Measurements from ENCODE around the gene SLC35D3.
A peak's percentile ranks its signal among the peaks of the same experiment; 100 is the strongest.
"Not testable (repeated sequence)": the region's sequence is repeated elsewhere in the genome, so short reads cannot be mapped to it uniquely, and the experiment has no call there.

SLC35D3 gene, protein sequence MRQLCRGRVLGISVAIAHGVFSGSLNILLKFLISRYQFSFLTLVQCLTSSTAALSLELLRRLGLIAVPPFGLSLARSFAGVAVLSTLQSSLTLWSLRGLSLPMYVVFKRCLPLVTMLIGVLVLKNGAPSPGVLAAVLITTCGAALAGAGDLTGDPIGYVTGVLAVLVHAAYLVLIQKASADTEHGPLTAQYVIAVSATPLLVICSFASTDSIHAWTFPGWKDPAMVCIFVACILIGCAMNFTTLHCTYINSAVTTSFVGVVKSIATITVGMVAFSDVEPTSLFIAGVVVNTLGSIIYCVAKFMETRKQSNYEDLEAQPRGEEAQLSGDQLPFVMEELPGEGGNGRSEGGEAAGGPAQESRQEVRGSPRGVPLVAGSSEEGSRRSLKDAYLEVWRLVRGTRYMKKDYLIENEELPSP

DNA sequence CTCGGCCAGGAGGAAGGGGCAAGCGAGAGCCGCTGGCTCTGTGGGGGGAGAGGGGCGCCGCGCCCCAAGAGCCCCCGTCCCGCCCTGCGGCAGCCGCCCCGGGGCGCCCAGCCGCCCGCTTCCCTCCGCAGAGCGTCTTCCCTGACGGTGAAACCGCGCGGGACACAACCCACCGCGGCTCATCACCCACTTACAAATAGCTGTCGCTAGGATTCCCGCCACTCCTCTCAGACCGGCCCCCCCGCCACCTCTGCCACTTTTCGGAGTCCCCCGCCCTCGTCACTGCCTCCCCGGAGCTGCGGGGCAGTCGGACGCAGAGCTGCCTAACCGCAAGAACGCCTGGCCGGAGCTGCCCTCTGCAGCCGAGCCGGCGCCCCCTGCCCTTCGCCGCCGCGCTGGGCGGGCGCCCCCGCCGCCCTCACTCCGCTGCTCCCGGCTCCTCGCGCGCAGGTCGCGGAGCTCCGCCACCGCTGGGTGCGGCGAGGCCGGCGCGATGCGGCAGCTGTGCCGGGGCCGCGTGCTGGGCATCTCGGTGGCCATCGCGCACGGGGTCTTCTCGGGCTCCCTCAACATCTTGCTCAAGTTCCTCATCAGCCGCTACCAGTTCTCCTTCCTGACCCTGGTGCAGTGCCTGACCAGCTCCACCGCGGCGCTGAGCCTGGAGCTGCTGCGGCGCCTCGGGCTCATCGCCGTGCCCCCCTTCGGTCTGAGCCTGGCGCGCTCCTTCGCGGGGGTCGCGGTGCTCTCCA lies at the start of gene SLC35D3:
Gene SLC35D3 (plus strand): TSS at position 366 of the 749 bp plus-strand sequence. CDS start 128 bp downstream, at position 494.
- Mint-ChIP-seq H3K9me3 (no peaks in the 10 kb centered on the region), H3K36me3 (peaks cover 1 to 5% of the 10 kb centered on the region in 2 donors), H3K27me3 (peaks cover 46 to 56% of the 10 kb centered on the region in 2 donors), H3K27ac (peak within 1 kb of the TSS; percentile 79), H3K4me3 (peak within 1 kb of the TSS; percentile 88 to 89), H3K4me1 (peaks cover 15 to 39% of the 10 kb centered on the region in 2 donors)
- ATAC-seq (replicated peaks) (peak; percentile 56 to 66), DNase-seq (no peak)

DNA sequence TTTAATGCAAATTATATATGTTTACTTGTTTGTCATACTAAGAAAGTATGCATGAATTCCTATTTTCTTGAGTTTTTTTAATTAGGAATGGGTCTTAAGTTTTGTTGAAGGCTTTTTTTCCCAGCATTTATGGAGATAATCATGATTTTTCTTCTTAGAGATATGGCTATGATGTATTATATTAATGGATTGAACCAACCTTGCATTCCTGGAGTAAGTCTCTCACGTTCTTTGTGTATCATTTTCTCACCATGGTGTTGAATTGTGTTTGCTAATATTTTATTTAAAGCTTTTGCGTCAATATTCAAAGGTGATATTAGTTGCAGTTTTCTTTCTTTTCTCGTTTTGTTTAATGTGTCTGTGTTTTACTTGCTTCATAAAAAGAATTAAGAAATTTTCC lies 48.4 kb upstream of the SLC35D3 start:
- H3K27ac Mint-ChIP-seq, result no peak overlapping the region
- ATAC-seq (replicated peaks) (no peak), DNase-seq (no peak)
- peaks cover 44 to 53% of the 10 kb centered on the region in 2 donors for H3K36me3 Mint-ChIP-seq
- peaks cover 0 to 12% of the 10 kb centered on the region in 2 donors for H3K9me3 Mint-ChIP-seq
- H3K4me3 Mint-ChIP-seq, result no peak overlapping the region
- no peaks in the 10 kb centered on the region for H3K27me3 Mint-ChIP-seq
- no peaks in the 10 kb centered on the region for H3K4me1 Mint-ChIP-seq

DNA sequence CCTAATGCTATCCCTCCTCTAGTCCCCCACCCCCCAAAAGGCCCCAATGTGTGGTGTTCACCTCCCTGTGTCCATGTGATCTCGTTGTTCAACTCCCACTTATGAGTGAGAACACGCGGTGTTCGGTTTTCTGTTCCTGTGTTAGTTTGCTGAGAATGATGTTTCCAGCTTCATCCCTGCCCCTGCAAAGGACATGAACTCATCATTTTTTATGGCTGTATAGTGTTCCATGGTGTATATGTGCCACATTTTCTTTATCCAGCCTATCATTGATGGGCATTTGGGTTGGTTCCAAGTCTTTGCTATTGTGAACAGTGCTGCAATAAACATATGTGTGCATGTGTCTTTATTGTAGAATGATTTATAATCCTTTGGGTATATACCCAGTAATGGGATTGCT lies 45.6 kb upstream of the SLC35D3 start:
- ATAC-seq (replicated peaks); H3K27me3 Mint-ChIP-seq; H3K4me1 Mint-ChIP-seq; H3K27ac Mint-ChIP-seq; H3K4me3 Mint-ChIP-seq; DNase-seq: not testable (repeated sequence)
- Mint-ChIP-seq H3K9me3 (peaks cover 0 to 12% of the 10 kb centered on the region in 2 donors), H3K36me3 (peaks cover 49 to 53% of the 10 kb centered on the region in 2 donors)

DNA sequence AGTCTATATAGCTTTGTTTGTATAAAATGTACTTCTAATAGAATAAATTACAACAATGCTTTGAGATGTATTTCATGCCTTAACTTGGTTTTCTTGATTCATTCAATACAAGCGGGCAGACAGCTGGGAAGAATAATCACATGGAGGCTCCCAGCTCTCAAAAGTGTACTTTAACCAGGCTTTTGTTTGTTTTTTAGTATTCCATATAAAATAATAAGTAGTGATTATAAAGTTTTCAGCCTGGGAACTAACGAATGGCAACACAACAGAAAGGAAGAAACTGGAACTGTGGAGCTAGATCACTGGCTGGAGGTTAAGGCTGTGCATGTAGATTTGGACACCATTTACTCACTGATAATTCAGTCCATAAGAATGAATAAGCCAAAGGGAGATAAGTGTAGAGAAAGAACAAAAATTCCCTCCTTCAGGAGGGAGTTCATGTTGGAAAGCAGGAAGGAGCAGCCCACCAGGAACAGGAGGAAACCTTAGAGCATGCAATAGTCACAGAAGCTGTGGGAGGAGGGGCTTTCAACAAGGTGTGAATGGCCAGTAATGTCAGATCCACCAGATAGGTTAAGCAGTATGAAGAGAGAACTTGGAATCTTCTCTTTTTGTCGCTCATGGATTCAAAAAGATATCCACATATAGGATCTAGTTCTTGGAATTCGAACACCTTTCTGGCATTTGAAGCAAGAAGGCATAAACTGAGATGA lies 41.2 kb upstream of the SLC35D3 start:
- Mint-ChIP-seq H3K4me1 (peaks cover 2 to 11% of the 10 kb centered on the region in 2 donors), H3K27ac (no peak overlapping the region), H3K36me3 (peaks cover 29 to 32% of the 10 kb centered on the region in 2 donors), H3K4me3 (no peak overlapping the region), H3K9me3 (peaks cover 0 to 6% of the 10 kb centered on the region in 2 donors), H3K27me3 (no peaks in the 10 kb centered on the region)
- no peak for ATAC-seq (replicated peaks)
- DNase-seq, result no peak

DNA sequence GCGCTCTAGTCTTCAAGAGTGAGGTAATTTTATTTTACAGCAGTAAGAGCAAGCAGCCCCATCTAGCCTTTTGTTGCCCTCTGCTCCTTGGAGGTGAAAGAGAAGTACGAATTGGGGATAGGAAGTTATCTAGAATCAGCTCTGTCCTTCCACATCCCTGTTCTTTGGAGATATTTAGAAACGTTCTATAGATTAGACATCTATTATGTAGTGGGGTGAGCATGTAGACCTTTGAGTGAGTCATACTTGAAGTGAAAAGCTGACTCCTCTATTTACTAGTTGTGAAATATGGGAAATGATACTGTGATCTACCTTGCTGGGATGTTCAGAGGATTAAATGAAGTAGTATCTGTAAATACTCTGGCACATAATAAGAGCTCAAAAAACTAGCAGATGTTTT lies 36.0 kb upstream of the SLC35D3 start:
- DNase-seq (no peak), ATAC-seq (replicated peaks) (peak; percentile 55 to 65)
- Mint-ChIP-seq H3K4me3 (no peak overlapping the region), H3K36me3 (peaks cover 6 to 13% of the 10 kb centered on the region in 2 donors), H3K4me1 (peaks cover 10 to 34% of the 10 kb centered on the region in 2 donors), H3K27ac (no peak overlapping the region), H3K9me3 (no peaks in the 10 kb centered on the region), H3K27me3 (no peaks in the 10 kb centered on the region)

DNA sequence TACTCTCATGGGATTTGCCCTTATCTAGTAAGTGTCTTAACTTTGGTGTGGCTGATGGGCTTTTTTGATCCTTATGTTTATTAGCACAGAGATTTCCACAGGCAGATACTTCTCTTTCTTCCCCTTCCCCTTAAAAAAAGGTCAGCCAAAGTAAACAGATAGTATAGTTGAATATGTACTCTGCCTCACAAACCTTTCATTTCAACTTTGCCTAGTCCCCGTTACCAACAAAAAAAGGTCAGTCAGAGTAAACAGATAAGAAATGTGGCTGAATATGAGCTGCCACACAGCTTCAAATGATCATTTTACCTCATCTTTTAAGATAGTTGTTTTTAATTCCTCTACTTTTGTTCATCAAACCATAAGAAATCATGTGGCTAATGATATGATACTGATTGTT lies 34.1 kb upstream of the SLC35D3 start:
- Mint-ChIP-seq H3K36me3 (peaks cover 3 to 10% of the 10 kb centered on the region in 2 donors), H3K9me3 (no peaks in the 10 kb centered on the region), H3K27ac (no peak overlapping the region), H3K4me3 (no peak overlapping the region), H3K4me1 (peaks cover 10 to 34% of the 10 kb centered on the region in 2 donors), H3K27me3 (no peaks in the 10 kb centered on the region)
- no peak for ATAC-seq (replicated peaks)
- no peak for DNase-seq

DNA sequence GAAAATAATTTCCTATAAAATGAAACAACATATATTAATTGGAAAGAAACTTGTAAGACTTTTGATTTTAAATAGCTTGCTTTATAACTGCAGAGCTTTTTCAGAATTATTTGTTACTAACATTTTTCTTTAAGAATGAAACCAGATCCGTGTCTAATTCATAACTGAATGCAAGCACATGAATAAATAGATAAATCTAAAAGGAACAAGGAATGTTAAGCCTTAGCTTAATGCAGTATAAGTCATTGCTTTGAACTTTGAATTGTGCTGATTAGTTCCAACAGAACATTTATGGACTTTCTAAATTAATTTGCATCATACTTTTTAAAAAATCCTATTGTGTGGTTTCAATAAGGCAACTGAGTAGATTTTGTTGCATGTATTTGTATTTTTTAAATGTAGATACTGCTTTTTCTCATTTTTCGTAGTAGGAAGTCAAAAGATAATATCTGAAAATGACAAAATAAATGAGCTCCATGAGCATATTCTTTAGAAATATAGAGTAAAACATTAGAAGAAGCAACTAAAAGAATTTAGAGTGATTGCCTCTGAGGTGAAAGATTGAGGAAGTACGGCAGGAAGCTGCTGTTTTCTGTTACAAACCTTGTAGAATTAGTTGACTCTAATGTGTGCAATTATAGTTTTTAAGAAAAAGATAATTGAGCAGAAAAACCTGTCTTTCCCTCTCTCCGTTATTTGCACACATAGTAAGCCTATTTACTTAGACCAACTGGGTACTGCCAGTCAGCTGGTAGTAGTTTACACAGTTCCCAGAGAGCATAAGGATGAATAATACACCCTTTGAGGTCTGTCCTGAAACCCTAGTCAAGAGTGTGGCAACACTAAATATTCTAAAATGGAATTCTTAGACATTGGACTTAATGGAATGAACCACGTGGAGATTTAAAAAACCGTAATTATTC lies 32.6 kb upstream of the SLC35D3 start:
- no peaks in the 10 kb centered on the region for H3K9me3 Mint-ChIP-seq
- no peaks in the 10 kb centered on the region for H3K27me3 Mint-ChIP-seq
- peaks cover 8 to 14% of the 10 kb centered on the region in 2 donors for H3K36me3 Mint-ChIP-seq
- DNase-seq, result no peak
- no peak for ATAC-seq (replicated peaks)
- no peak overlapping the region for H3K4me3 Mint-ChIP-seq
- peaks cover 10 to 34% of the 10 kb centered on the region in 2 donors for H3K4me1 Mint-ChIP-seq
- H3K27ac Mint-ChIP-seq, result no peak overlapping the region

DNA sequence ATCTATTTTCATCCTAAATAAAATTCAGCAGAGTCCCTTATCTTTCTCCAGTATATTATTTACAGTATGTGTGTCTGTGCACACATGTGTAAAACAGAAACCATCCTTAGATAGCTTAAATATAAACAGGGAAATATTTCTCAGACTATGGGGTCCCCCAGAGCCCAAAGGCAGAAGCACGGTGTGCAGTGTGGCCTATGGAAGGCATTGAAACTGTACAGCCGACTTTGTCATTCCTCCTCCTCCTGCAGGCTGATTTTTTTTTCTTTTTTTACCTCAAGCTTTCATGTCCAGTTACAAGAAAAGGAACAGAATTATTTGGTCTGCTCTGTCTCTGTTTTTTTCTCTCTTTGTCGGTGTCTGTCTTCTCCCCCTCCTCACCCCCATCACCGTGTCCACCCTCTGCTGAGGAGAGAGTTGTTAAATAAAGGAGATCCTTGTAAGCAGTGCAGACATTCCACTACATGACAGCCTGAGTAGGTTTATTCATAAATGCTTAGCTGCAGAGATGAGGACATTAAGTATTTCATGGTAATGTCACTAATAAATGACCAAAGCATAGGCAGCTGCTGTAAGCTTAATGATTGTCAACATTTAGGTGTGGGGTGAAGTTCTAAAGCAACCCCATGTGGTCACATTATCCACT lies 31.8 kb upstream of the SLC35D3 start:
- no peak overlapping the region for H3K4me3 Mint-ChIP-seq
- H3K27ac Mint-ChIP-seq, result peak overlapping the region; percentile 53
- H3K36me3 Mint-ChIP-seq, result peaks cover 8 to 14% of the 10 kb centered on the region in 2 donors
- peaks cover 10 to 34% of the 10 kb centered on the region in 2 donors for H3K4me1 Mint-ChIP-seq
- peak in 1 of 2 donors; percentile 36 for ATAC-seq (replicated peaks)
- H3K9me3 Mint-ChIP-seq, result no peaks in the 10 kb centered on the region
- no peaks in the 10 kb centered on the region for H3K27me3 Mint-ChIP-seq
- no peak for DNase-seq

DNA sequence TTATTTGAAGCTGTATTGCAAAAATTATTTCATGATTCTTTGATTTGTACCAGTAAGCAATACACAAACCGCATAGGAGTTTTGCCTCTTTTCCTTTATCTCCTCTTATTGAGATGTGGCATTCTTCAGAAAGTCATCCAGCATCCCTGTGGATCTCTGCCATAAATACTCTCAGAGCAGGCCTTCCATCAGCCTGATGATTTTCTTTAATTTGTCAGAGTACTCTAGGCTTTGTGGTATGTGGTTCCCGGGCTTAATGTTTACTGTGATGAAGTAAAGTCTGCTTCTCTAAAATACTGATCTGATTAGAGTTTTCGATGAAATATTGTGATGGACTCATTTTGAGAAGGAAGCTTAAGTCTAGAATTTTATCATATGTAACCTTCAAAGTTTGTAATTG lies 31.1 kb upstream of the SLC35D3 start:
- Mint-ChIP-seq H3K4me1 (peaks cover 9 to 28% of the 10 kb centered on the region in 2 donors), H3K27ac (no peak overlapping the region), H3K27me3 (no peaks in the 10 kb centered on the region), H3K9me3 (no peaks in the 10 kb centered on the region), H3K4me3 (no peak overlapping the region), H3K36me3 (peaks cover 8 to 14% of the 10 kb centered on the region in 2 donors)
- DNase-seq (no peak), ATAC-seq (replicated peaks) (no peak)

DNA sequence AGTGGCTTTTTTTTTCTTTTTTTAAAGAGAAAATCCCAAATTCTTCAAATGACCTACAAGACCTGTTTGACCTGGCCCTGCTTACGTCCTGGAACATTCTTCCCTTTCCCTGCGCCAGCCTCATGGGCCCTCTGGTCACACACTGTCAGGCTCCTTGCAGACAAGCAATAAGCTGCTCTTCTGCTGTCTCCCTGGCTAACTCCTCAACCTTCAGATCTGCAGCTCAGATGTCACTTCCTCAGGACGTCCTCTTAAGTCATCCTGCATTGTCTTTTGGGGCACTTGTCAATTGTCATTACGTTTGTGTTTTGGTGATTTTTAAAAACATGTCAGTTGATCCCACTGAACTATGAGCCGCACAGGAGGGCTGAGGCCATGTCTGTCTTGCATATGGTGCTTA lies 28.9 kb upstream of the SLC35D3 start:
- no peak overlapping the region for H3K4me3 Mint-ChIP-seq
- DNase-seq (no peak), ATAC-seq (replicated peaks) (no peak)
- H3K4me1 Mint-ChIP-seq, result peaks cover 4 to 19% of the 10 kb centered on the region in 2 donors
- no peaks in the 10 kb centered on the region for H3K9me3 Mint-ChIP-seq
- H3K36me3 Mint-ChIP-seq, result peaks cover 9 to 10% of the 10 kb centered on the region in 2 donors
- H3K27me3 Mint-ChIP-seq, result no peaks in the 10 kb centered on the region
- H3K27ac Mint-ChIP-seq, result no peak overlapping the region

DNA sequence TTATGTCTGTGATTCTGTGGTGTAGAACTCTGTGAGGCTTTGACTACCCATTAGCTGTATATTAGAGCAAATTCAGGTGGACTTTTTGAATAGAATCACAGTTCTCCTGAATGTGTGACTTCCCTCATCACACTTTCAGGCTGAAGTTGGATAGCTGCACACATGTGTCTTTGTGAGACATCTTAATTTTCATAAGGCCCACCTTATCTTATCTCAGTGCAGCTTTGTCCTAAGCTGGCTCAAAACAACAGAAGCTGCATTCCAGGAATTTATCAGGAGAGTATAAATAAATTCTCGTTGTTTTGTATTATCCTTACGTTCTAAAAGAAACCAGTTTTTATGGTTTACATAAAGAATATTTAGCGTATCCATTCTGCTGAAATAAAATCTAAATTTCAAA lies 26.2 kb upstream of the SLC35D3 start:
- DNase-seq (no peak), ATAC-seq (replicated peaks) (no peak)
- Mint-ChIP-seq H3K4me1 (peaks cover 0 to 2% of the 10 kb centered on the region in 2 donors), H3K27me3 (no peaks in the 10 kb centered on the region), H3K9me3 (no peaks in the 10 kb centered on the region), H3K27ac (no peak overlapping the region), H3K4me3 (no peak overlapping the region), H3K36me3 (peaks cover 15 to 18% of the 10 kb centered on the region in 2 donors)

DNA sequence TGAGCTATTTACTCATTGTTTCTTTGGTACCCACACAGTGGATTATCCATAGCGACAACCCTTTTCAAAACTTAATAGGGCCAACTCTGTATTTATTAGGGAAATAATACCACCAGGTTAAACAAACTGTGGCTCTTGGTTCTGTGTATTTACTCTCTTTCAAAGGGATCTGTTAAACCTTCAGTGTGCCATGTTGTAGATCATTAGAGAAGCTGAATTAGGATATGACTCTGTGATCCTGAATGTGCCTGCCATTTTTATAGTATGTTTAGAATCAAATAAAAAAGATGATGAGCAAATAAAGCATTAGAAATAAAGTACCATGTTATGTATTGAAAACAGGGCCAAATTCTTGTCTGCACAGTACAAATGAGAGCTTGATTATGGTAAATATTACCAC lies 25.0 kb upstream of the SLC35D3 start:
- no peaks in the 10 kb centered on the region for H3K27me3 Mint-ChIP-seq
- H3K9me3 Mint-ChIP-seq, result no peaks in the 10 kb centered on the region
- no peak overlapping the region for H3K4me3 Mint-ChIP-seq
- no peak overlapping the region for H3K27ac Mint-ChIP-seq
- DNase-seq (no peak), ATAC-seq (replicated peaks) (no peak)
- H3K36me3 Mint-ChIP-seq, result peaks cover 19 to 23% of the 10 kb centered on the region in 2 donors
- no peaks in the 10 kb centered on the region for H3K4me1 Mint-ChIP-seq

DNA sequence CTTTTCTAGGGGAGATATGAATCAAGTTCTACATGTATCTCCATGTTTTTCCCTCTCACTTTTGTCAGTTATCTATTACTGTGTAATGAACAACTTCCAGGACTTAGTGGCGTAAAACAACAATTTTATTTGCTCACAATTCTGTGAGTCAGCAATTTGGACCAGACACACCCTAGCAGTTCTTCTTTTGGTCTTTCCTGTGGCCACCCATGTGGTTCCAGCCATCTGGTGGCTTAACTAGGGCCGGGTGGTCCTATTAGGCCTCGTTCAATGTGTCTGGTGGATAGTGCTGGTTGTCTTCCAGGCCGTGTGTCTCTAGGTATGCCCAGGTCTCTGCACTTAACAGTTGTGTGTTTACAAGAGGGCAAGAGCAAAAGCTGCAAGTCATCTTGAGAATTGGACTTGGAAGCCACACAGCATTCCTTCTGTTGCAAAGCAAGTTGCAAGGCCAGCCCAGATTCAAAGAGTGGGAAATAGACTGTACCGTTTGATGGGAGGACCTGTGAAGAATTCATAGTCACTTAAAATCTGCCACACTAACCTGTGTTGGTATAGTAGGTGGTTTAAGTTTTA lies 20.8 kb upstream of the SLC35D3 start:
- DNase-seq, result no peak
- Mint-ChIP-seq H3K4me3 (no peak overlapping the region), H3K9me3 (no peaks in the 10 kb centered on the region), H3K4me1 (no peaks in the 10 kb centered on the region), H3K36me3 (peaks cover 20 to 23% of the 10 kb centered on the region in 2 donors), H3K27ac (no peak overlapping the region), H3K27me3 (no peaks in the 10 kb centered on the region)
- no peak for ATAC-seq (replicated peaks)
